Smooth muscle cell of the pulmonary artery (primary cell): ENCODE data around the gene OR13C9. TPM values are rescaled to one million over a fixed set of nuclear protein-coding genes. Genes with fewer than 3 reads are reported as not detected.

ENCODE experiments used
- total RNA-seq: library from RNA; depleted of rRNA; stranded (reverse); fragments of >200 nt; gene quantifications from 2 replicates; pipeline ENCODE4 v1.2.3, GENCODE V29; 2014

OR13C9 gene, protein sequence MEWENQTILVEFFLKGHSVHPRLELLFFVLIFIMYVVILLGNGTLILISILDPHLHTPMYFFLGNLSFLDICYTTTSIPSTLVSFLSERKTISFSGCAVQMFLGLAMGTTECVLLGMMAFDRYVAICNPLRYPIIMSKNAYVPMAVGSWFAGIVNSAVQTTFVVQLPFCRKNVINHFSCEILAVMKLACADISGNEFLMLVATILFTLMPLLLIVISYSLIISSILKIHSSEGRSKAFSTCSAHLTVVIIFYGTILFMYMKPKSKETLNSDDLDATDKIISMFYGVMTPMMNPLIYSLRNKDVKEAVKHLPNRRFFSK
- total RNA-seq, result 0.10 TPM in 1 of 2 replicates, not detected in the other

DNA sequence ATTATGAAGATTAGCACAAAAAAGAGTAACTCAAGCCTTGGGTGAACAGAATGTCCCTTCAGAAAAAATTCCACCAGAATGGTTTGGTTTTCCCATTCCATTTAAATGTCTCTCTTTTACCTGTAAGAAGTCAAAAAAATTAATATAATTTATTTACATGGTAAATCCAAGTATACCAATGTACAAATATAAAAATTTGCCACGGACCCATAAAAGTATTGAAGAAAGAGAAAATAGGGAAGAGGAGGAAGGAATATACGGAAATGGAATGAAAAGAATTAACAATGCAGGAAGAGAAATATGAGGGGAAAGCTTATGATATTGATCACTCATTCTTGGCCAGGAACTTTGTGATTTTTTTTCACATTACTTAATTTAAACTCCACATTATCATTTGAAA is at the start of gene OR13C9:
TSS of gene OR13C9 (minus strand) at position 101 of the 400 bp plus-strand sequence. CDS start at position 101, 0 bp downstream.

GRCh38 chr9:104605527-104605926 is 12.5 kb downstream of the OR13C9 start, which contains the start of gene OR13C2:
Gene OR13C2 (minus strand): TSS chr9:104605627. CDS start chr9:104605627, 0 bp downstream.

GRCh38 chr9:104599313-104599712 is 18.7 kb downstream of the OR13C9 start, which contains the start of gene OR13C5:
Gene OR13C5 (minus strand): TSS chr9:104599413. CDS start chr9:104599413, 0 bp downstream.

GRCh38 chr9:104568868-104569267 is 49.1 kb downstream of the OR13C9 start, which contains the start of gene OR13C8:
Gene OR13C8 (plus strand): TSS chr9:104569168. CDS start chr9:104569168, 0 bp downstream.

Other genes with a start within 250 kb of the OR13C9 start
- gene OR13F1, start 113.9 kb downstream of the OR13C9 start, total RNA-seq, result not detected in 2 replicates
- not detected in 2 replicates for gene OR13C4, start 91.0 kb downstream of the OR13C9 start, total RNA-seq
- 0.07 TPM in 1 of 2 replicates, not detected in the other for gene OR13C3, start 81.3 kb downstream of the OR13C9 start, total RNA-seq
- gene OR13C8, start 49.0 kb downstream of the OR13C9 start, total RNA-seq, result not detected in 2 replicates
- gene OR13C5, start 18.8 kb downstream of the OR13C9 start, total RNA-seq, result 0.13 TPM in 1 of 2 replicates, not detected in the other
- gene OR13C2, start 12.6 kb downstream of the OR13C9 start, total RNA-seq, result 0.20 TPM in 1 of 2 replicates, not detected in the other
- not detected in 2 replicates for gene OR13D1, start 76.3 kb upstream of the OR13C9 start, total RNA-seq
- 47.2 and 48.7 TPM in 2 replicates for gene NIPSNAP3A, start 129.5 kb upstream of the OR13C9 start, total RNA-seq
- 1.2 and 1.3 TPM in 2 replicates for gene NIPSNAP3B, start 145.9 kb upstream of the OR13C9 start, total RNA-seq